Activated T-cell treated with anti-CD3 and anti-CD28 coated beads, Interleukin-2, amount 50 U/mL, for 72 hours (primary cell): ENCODE results near the gene PRR5L. TPM values are rescaled to one million over a fixed set of nuclear protein-coding genes. Genes with fewer than 3 reads are reported as not detected.

Experiments
- ATAC-seq, 2 donors: fragments of 150-1000 bp; cut with Tn5 transposase; replicated peaks in 1 of 2; 2 replicates each; pipeline ENCODE4 v1.10.0; 2021; ENCODE audit warnings: moderate library complexity in 2 of 2, mild to moderate bottlenecking in 1 of 2
- DNase-seq, 2 donors: peaks; one replicate each; pipeline ENCODE4 v3.0.0; 2021 to 2022; ENCODE audit warnings: mixed read lengths in 1 of 2
- H3K27ac Mint-ChIP-seq: one replicate; pipeline ENCODE4 v1.8.0; 2022; ENCODE audit warnings: mild to moderate bottlenecking, moderate library complexity, mixed read lengths
- H3K27me3 Mint-ChIP-seq: one replicate; pipeline ENCODE4 v1.8.0; 2022; ENCODE audit warnings: low read depth, mixed read lengths
- H3K36me3 Mint-ChIP-seq, 2 donors: one replicate each; pipeline ENCODE4 v1.8.0; 2022; ENCODE audit warnings: mixed read lengths in 2 of 2, mild to moderate bottlenecking in 1 of 2; ENCODE audit not compliant: insufficient read depth in 2 of 2
- H3K4me1 Mint-ChIP-seq: one replicate; pipeline ENCODE4 v1.8.0; 2022; ENCODE audit warnings: low read depth, mixed read lengths
- H3K4me3 Mint-ChIP-seq, 2 donors: one replicate each; pipeline ENCODE4 v1.8.0; 2022; ENCODE audit warnings: mild to moderate bottlenecking in 2 of 2, mixed read lengths in 2 of 2, moderate library complexity in 2 of 2
- H3K9me3 Mint-ChIP-seq, 2 donors: one replicate each; pipeline ENCODE4 v1.8.0; 2022; ENCODE audit warnings: mixed read lengths in 2 of 2
- total RNA-seq, 2 donors: library from RNA; stranded (reverse); gene quantifications; one replicate each; pipeline ENCODE4 v1.2.3, GENCODE V29; 2022

PRR5L gene
- total RNA-seq, 2 donors from 2014 or later, result 14.2 to 14.6 TPM

- Mint-ChIP-seq H3K4me3 (no peak overlapping the region), H3K4me1 (peaks cover 25% of the 10 kb centered on the region), H3K27ac (no peak overlapping the region), H3K9me3 (peaks cover 0 to 1% of the 10 kb centered on the region in 2 donors), H3K36me3 (peaks cover 4 to 6% of the 10 kb centered on the region in 2 donors), H3K27me3 (peaks cover 63% of the 10 kb centered on the region)
- ATAC-seq, result no peak
- DNase-seq, result no peak
These were observed 77.2 kb downstream of the PRR5L start for GRCh38 chr11:36373016-36374010.

GRCh38 chr11:36374726-36375125 is 78.6 kb downstream of the PRR5L start:
- Mint-ChIP-seq H3K9me3 (peaks cover 0 to 1% of the 10 kb centered on the region in 2 donors), H3K4me1 (peaks cover 27% of the 10 kb centered on the region), H3K27ac (no peak overlapping the region), H3K36me3 (peaks cover 5 to 8% of the 10 kb centered on the region in 2 donors), H3K27me3 (peaks cover 72% of the 10 kb centered on the region), H3K4me3 (no peak overlapping the region)
- no peak for DNase-seq
- ATAC-seq, result no peak

GRCh38 chr11:36375353-36376008 is 79.4 kb downstream of the PRR5L start:
- Mint-ChIP-seq H3K27ac (peak overlapping the region; percentile 48), H3K27me3 (peaks cover 71% of the 10 kb centered on the region)
- no peak for ATAC-seq

GRCh38 chr11:36376009-36376887 is 80.2 kb downstream of the PRR5L start:
- peak overlapping the region; percentile 75 for H3K27ac Mint-ChIP-seq
- DNase-seq (no peak), ATAC-seq (peak; percentile 1 to 3)
- peaks cover 69% of the 10 kb centered on the region for H3K27me3 Mint-ChIP-seq
- peaks cover 33% of the 10 kb centered on the region for H3K4me1 Mint-ChIP-seq
- peak overlapping the region; percentile 60 to 93 for H3K4me3 Mint-ChIP-seq
- H3K9me3 Mint-ChIP-seq, result no peaks in the 10 kb centered on the region
- peaks cover 8 to 11% of the 10 kb centered on the region in 2 donors for H3K36me3 Mint-ChIP-seq

More at GRCh38 chr11:36375353-36376008, 79.4 kb downstream of the PRR5L start:
- Mint-ChIP-seq H3K4me1 (peaks cover 27% of the 10 kb centered on the region), H3K9me3 (no peaks in the 10 kb centered on the region), H3K4me3 (peak overlapping the region; percentile 60 to 93), H3K36me3 (peaks cover 5 to 8% of the 10 kb centered on the region in 2 donors)
- no peak for DNase-seq

- Mint-ChIP-seq H3K27ac (peak overlapping the region; percentile 98), H3K4me1 (peaks cover 33% of the 10 kb centered on the region), H3K36me3 (peaks cover 8 to 11% of the 10 kb centered on the region in 2 donors), H3K4me3 (peak overlapping the region; percentile 60 to 93), H3K27me3 (peaks cover 63% of the 10 kb centered on the region), H3K9me3 (no peaks in the 10 kb centered on the region)
- DNase-seq (peak; percentile 67 to 68), ATAC-seq (peak; percentile 78 to 85)
These were observed 81.0 kb downstream of the PRR5L start for GRCh38 chr11:36376888-36377758.

- H3K4me3 Mint-ChIP-seq, result peak overlapping the region; percentile 60 to 93
- H3K27me3 Mint-ChIP-seq, result peaks cover 63% of the 10 kb centered on the region
- peaks cover 8 to 11% of the 10 kb centered on the region in 2 donors for H3K36me3 Mint-ChIP-seq
- peaks cover 33% of the 10 kb centered on the region for H3K4me1 Mint-ChIP-seq
- no peaks in the 10 kb centered on the region for H3K9me3 Mint-ChIP-seq
- H3K27ac Mint-ChIP-seq, result peak overlapping the region; percentile 98
- no peak for DNase-seq
- peak; percentile 8 to 10 for ATAC-seq
These were observed 81.9 kb downstream of the PRR5L start for GRCh38 chr11:36377759-36378564.

- Mint-ChIP-seq H3K27ac (peak overlapping the region; percentile 98), H3K9me3 (no peaks in the 10 kb centered on the region), H3K4me3 (peak overlapping the region; percentile 60 to 93), H3K27me3 (peaks cover 47% of the 10 kb centered on the region), H3K4me1 (peaks cover 35% of the 10 kb centered on the region), H3K36me3 (peaks cover 8 to 11% of the 10 kb centered on the region in 2 donors)
- ATAC-seq (no peak), DNase-seq (no peak)
These were observed 83.6 kb downstream of the PRR5L start for GRCh38 chr11:36379653-36380052.

GRCh38 chr11:36380296-36381014 is 84.4 kb downstream of the PRR5L start:
- peak overlapping the region; percentile 98 for H3K27ac Mint-ChIP-seq
- peaks cover 39% of the 10 kb centered on the region for H3K27me3 Mint-ChIP-seq
- H3K4me3 Mint-ChIP-seq, result peak overlapping the region; percentile 4 to 60
- H3K36me3 Mint-ChIP-seq, result peaks cover 8 to 11% of the 10 kb centered on the region in 2 donors
- H3K4me1 Mint-ChIP-seq, result peaks cover 41% of the 10 kb centered on the region
- ATAC-seq (no peak), DNase-seq (no peak)
- H3K9me3 Mint-ChIP-seq, result no peaks in the 10 kb centered on the region

- Mint-ChIP-seq H3K27me3 (peaks cover 33% of the 10 kb centered on the region), H3K4me1 (peaks cover 37% of the 10 kb centered on the region), H3K9me3 (no peaks in the 10 kb centered on the region), H3K36me3 (peaks cover 8 to 9% of the 10 kb centered on the region in 2 donors), H3K4me3 (peak overlapping the region; percentile 53 to 60), H3K27ac (no peak overlapping the region)
- DNase-seq, result no peak
- no peak for ATAC-seq
These were observed 84.9 kb downstream of the PRR5L start for GRCh38 chr11:36381015-36381360.

GRCh38 chr11:36383195-36383594 is 87.1 kb downstream of the PRR5L start:
- Mint-ChIP-seq H3K36me3 (peaks cover 4 to 6% of the 10 kb centered on the region in 2 donors), H3K4me3 (no peak overlapping the region), H3K27me3 (peaks cover 25% of the 10 kb centered on the region), H3K27ac (peak overlapping the region; percentile 59), H3K4me1 (peaks cover 28% of the 10 kb centered on the region), H3K9me3 (no peaks in the 10 kb centered on the region)
- ATAC-seq, result no peak
- no peak for DNase-seq
